Thyroid gland (tissue), 4 donors: ENCODE results near the gene YAP1. TPM values are rescaled to one million over a fixed set of nuclear protein-coding genes. Genes with fewer than 3 reads are reported as not detected.

Experiments used
- DNase-seq, 2 donors: peaks; one replicate each; pipeline ENCODE4 v3.0.0-alpha.2; 2019
- H3K27ac ChIP-seq, 3 donors: fragments of 200-600 bp; sonication (generic); 1 replicate in 2 of 3; 2 replicates in 1 of 3; pipeline ENCODE4 v1.5.1; 2016 to 2019; ENCODE audit warnings: mild to moderate bottlenecking in 1 of 3, moderate library complexity in 1 of 3
- H3K27me3 ChIP-seq: fragments of 200-600 bp; sonication (generic); one replicate; pipeline ENCODE4 v1.5.1; 2019
- H3K36me3 ChIP-seq, 2 donors: fragments of 200-600 bp; sonication (generic); one replicate each; pipeline ENCODE4 v1.5.1; 2016 to 2019
- H3K4me1 ChIP-seq, 2 donors: fragments of 200-600 bp; sonication (generic); one replicate each; pipeline ENCODE4 v1.5.1; 2017 to 2019
- H3K4me3 ChIP-seq, 3 donors: fragments of 200-600 bp; sonication (generic); replicated peaks in 1 of 3; 1 replicate in 2 of 3; 2 replicates in 1 of 3; pipeline ENCODE4 v1.5.1; 2016; ENCODE audit warnings: mild to moderate bottlenecking in 1 of 3
- H3K9me3 ChIP-seq: fragments of 200-600 bp; sonication (generic); one replicate; pipeline ENCODE4 v1.5.1; 2017
- CTCF ChIP-seq, 6 experiments: fragments of 200-600 bp in 3 of 6; fragments of 450-650 bp in 3 of 6; sonication (generic) in 3 of 6; IDR thresholded peaks; one replicate each; pipeline ENCODE4 v1.5.1; 2016 to 2019; ENCODE audit warnings: antibody characterized with exemption in 6 of 6, mild to moderate bottlenecking in 2 of 6, inconsistent platforms in 1 of 6, moderate library complexity in 1 of 6
- POLR2A ChIP-seq, 2 donors: fragments of 450-650 bp; IDR thresholded peaks; one replicate each; pipeline ENCODE4 v1.6.1; 2017; ENCODE audit warnings: antibody characterized with exemption in 2 of 2, mild to moderate bottlenecking in 2 of 2, moderate library complexity in 1 of 2
- WGBS, 2 donors: methylation state at CpG; one replicate each; pipeline ENCODE4 v1.1.5; 2017; 5-methylcytosine and 5-hydroxymethylcytosine counted together
- intact Hi-C: fragments of 100-400 bp; cut with DNase I; formaldehyde crosslinking; loops from one replicate; pipeline ENCODE4 v1.15.1; 2023
- total RNA-seq, 4 donors: library from RNA; depleted of rRNA; stranded (reverse); fragments of >200 nt; gene quantifications; one replicate each; pipeline ENCODE4 v1.2.3, GENCODE V29; 2016

Gene YAP1
- total RNA-seq, 4 donors from 2014 or later = 162 to 202 (median 176) TPM

DNA sequence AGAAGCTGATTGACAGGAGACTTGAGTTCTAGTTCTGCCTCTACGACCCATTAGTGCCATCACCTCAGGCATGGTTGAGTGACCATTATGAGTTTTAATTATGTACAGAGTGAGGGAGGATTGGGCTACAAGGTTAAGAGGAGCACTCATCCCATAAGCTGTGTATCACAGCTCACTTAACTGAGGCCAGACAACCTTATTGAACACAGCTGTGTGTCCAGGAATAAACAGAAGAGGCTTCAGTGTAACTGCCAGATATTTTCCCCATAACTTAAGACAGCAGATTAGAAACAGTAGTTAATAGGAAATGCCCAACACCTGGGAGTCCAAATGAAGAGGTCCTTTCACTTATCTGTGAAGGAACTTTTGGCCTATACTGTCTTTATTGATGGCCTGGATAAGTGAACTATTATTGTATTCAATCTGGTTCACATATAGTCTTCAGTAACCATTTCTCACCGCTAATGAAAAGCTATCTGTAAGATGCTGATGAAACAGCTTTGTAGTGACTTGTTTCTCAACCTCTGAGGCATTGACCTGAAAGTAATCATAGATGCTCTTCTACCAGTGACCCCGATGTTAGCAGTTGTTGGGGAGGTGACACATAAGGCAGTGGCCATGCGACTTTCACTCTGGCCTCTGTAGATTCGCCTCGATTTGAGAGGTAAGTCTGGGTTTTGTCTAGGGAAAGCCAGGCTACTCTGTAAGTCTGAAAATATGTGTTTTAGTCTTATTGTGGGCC lies 41.7 kb downstream of the YAP1 start:
- no peak for DNase-seq
- Histone ChIP-seq H3K4me3 (no peak overlapping the region), H3K9me3 (no peaks in the 10 kb centered on the region), H3K4me1 (peaks cover 19 to 71% of the 10 kb centered on the region in 2 donors), H3K27ac (no peak overlapping the region), H3K36me3 (no peaks in the 10 kb centered on the region), H3K27me3 (no peaks in the 10 kb centered on the region)
- TF ChIP-seq CTCF (IDR thresholded peaks at IDR 0.05) (no peak), POLR2A (IDR thresholded peaks at IDR 0.05) (no peak)
- intact Hi-C loops = no loop called here
- 95 to 96% methylated on average over 6 of the region's 6 CpGs for WGBS, 2 donors

DNA sequence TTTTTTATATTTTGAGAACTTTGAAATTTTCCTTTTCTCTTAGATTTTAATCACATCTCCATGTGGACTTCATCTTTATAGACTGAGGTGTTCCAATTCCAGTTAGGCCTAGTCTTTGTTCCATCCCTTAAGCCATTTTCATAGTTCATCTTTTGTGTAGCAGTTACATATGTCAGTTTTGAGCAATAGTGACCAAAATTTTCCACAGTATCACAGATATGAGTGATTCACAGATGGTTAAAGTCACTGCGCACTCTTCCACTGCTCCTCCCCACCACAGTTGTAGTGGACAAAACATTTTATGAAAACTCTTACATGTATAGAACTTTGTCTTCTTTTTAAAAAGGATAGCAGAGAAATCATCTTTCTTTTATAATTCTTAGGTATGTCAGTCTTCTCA lies 42.8 kb downstream of the YAP1 start:
- TF ChIP-seq CTCF (IDR thresholded peaks at IDR 0.05) (no peak), POLR2A (IDR thresholded peaks at IDR 0.05) (no peak)
- H3K36me3 ChIP-seq = no peaks in the 10 kb centered on the region
- WGBS, 2 donors = 94 to 95% methylated on average over 1 of the region's 1 CpG
- no peaks in the 10 kb centered on the region for H3K9me3 ChIP-seq
- intact Hi-C loops = no loop called here
- H3K27me3 ChIP-seq = no peaks in the 10 kb centered on the region
- H3K4me1 ChIP-seq = peaks cover 28 to 71% of the 10 kb centered on the region in 2 donors
- no peak overlapping the region for H3K27ac ChIP-seq
- H3K4me3 ChIP-seq = no peak overlapping the region
- no peak for DNase-seq

GRCh38 chr11:102154806-102155205 lies 44.6 kb downstream of the YAP1 start:
- Histone ChIP-seq H3K36me3 (no peaks in the 10 kb centered on the region), H3K4me3 (no peak overlapping the region), H3K27ac (no peak overlapping the region), H3K27me3 (no peaks in the 10 kb centered on the region), H3K4me1 (peaks cover 33 to 71% of the 10 kb centered on the region in 2 donors), H3K9me3 (no peaks in the 10 kb centered on the region)
- TF ChIP-seq POLR2A (IDR thresholded peaks at IDR 0.05) (no peak), CTCF (IDR thresholded peaks at IDR 0.05) (no peak)
- 94 to 98% methylated on average over 1 of the region's 1 CpG for WGBS, 2 donors
- intact Hi-C loops = no loop called here
- no peak for DNase-seq

DNA sequence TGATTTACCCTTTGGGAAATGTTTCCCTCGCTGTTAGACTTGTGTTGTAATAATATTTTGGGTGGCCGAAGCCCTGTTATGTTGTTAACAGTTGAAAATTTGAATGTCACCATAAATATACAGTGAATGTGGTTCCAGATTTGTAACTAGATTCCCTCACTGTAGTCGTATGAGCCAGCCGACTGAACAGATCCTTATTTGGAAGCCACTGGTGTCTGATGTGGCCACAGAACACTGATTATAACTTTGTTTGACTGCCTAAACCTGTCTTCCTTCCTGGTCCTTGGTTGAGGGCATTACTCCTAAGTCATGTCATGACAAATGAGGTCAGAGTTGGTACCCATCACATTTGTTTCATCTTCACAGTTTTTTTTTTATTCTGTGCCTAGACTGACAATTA lies 45.4 kb downstream of the YAP1 start:
- intact Hi-C loops = no loop called here
- WGBS, 2 donors = 75 to 77% methylated on average over 4 of the region's 4 CpGs
- Histone ChIP-seq H3K4me1 (peaks cover 33 to 72% of the 10 kb centered on the region in 2 donors), H3K27ac (peak overlapping the region in 1 of 3 donors; percentile 29), H3K9me3 (no peaks in the 10 kb centered on the region), H3K4me3 (no peak overlapping the region), H3K27me3 (no peaks in the 10 kb centered on the region), H3K36me3 (no peaks in the 10 kb centered on the region)
- DNase-seq = peak in 1 of 2 donors; percentile 5
- TF ChIP-seq CTCF (IDR thresholded peaks at IDR 0.05) (no peak), POLR2A (IDR thresholded peaks at IDR 0.05) (no peak)

GRCh38 chr11:102157219-102157618 lies 47.0 kb downstream of the YAP1 start:
- peak overlapping the region in 2 of 3 donors; percentile 53 to 55 for H3K27ac ChIP-seq
- H3K27me3 ChIP-seq = no peaks in the 10 kb centered on the region
- H3K4me1 ChIP-seq = peaks cover 33 to 67% of the 10 kb centered on the region in 2 donors
- DNase-seq = peak; percentile 82 to 85
- no peaks in the 10 kb centered on the region for H3K36me3 ChIP-seq
- intact Hi-C loops = no loop called here
- TF ChIP-seq CTCF (IDR thresholded peaks at IDR 0.05) (no peak), POLR2A (IDR thresholded peaks at IDR 0.05) (no peak)
- 17 to 20% methylated on average over 2 of the region's 2 CpGs for WGBS, 2 donors
- no peaks in the 10 kb centered on the region for H3K9me3 ChIP-seq
- no peak overlapping the region for H3K4me3 ChIP-seq
